Measurements from ENCODE around the gene SLC28A3.

- no peak for TF ChIP-seq POU6F1 (CRISPR knock-in tag; IDR thresholded peaks at IDR 0.05; ENCODE audit: borderline replicate concordance, low read depth)
- no peak for TF ChIP-seq ZFP3 (CRISPR knock-in tag; IDR thresholded peaks at IDR 0.05)
- TF ChIP-seq ZNF565 (CRISPR knock-in tag; conservative IDR thresholded peaks at IDR 0.05; ENCODE audit: low read depth) = no peak
- TF ChIP-seq PPARA (CRISPR knock-in tag; IDR thresholded peaks at IDR 0.05; ENCODE audit: borderline replicate concordance) = no peak
- TF ChIP-seq ZNF70 (CRISPR knock-in tag; IDR thresholded peaks at IDR 0.05) = no peak
- no peak for TF ChIP-seq ISL1 (CRISPR knock-in tag; IDR thresholded peaks at IDR 0.05)
- no peak for TF ChIP-seq ZFP30 (CRISPR knock-in tag; IDR thresholded peaks at IDR 0.05)
- no peak for TF ChIP-seq CSDC2 (CRISPR knock-in tag; IDR thresholded peaks at IDR 0.05)
- TF ChIP-seq RARB (CRISPR knock-in tag; IDR thresholded peaks at IDR 0.05) = no peak
- TF ChIP-seq CSRNP3 (CRISPR knock-in tag; IDR thresholded peaks at IDR 0.05) = no peak
- no peak for TF ChIP-seq ZC3H10 (CRISPR knock-in tag; IDR thresholded peaks at IDR 0.05)
- TF ChIP-seq ZNF8 (CRISPR knock-in tag; IDR thresholded peaks at IDR 0.05) = no peak
- no peak for TF ChIP-seq ARNTL (CRISPR knock-in tag; IDR thresholded peaks at IDR 0.05; ENCODE audit: borderline replicate concordance, low read depth)
- no peak for TF ChIP-seq CREB5 (CRISPR knock-in tag; IDR thresholded peaks at IDR 0.05; ENCODE audit: low read depth)
Observed at GRCh38 chr9:84276741-84277140, 63.8 kb downstream of the SLC28A3 start.
